PC-9 (cell line): ENCODE measurements around the gene DYNLRB2. TPM values are rescaled to one million over a fixed set of nuclear protein-coding genes. Genes with fewer than 3 reads are reported as not detected.

Experiments used
- BruUV-seq: library from RNA; stranded (reverse); fragments of 400-500 nt; replicated peaks from 2 replicates; lab custom pipeline; 2021; lab: Mats Ljungman, UMichigan
- CTCF ChIA-PET: fragments of 300-600 bp; sonication (Branson Sonifier 250); formaldehyde crosslinking; loops from one replicate; lab custom pipeline; 2022; ENCODE audit warnings: antibody characterized with exemption; lab: Charles Lee
- POLR2A ChIA-PET: fragments of 300-600 bp; sonication (Branson Sonifier 250); formaldehyde crosslinking; loops from one replicate; lab custom pipeline; 2022; ENCODE audit warnings: antibody characterized with exemption; ENCODE audit not compliant: unreplicated experiment; lab: Charles Lee
- DNase-seq, 2 experiments: peaks; one replicate each; pipeline versions ENCODE4 v3.0.0 to v3.0.0-alpha.2; 2015 to 2022; ENCODE audit warnings: mixed read lengths in 1 of 2
- H2AFZ ChIP-seq: fragments of 200-600 bp; sonication (generic); 2 replicates; pipeline ENCODE4 v1.8.1; 2017; ENCODE audit warnings: antibody characterized with exemption
- H3F3A ChIP-seq: fragments of 200-600 bp; sonication (generic); 2 replicates; pipeline ENCODE4 v1.8.1; 2017; ENCODE audit warnings: antibody characterized with exemption, mild to moderate bottlenecking, low read depth; ENCODE audit not compliant: insufficient read depth
- H3K27ac ChIP-seq: fragments of 200-600 bp; sonication (generic); 2 replicates; pipeline ENCODE4 v1.6.1; 2016; ENCODE audit warnings: mixed run types
- H3K27me3 ChIP-seq: fragments of 200-600 bp; sonication (generic); 2 replicates; pipeline ENCODE4 v1.6.1; 2016; ENCODE audit warnings: low read depth, mixed run types; ENCODE audit not compliant: insufficient read depth
- H3K36me3 ChIP-seq: fragments of 200-600 bp; sonication (generic); 2 replicates; pipeline ENCODE4 v1.6.1; 2016; ENCODE audit warnings: low read depth, mixed run types
- H3K4me1 ChIP-seq: fragments of 200-600 bp; sonication (generic); replicated peaks from 2 replicates; pipeline ENCODE4 v1.6.1; 2016; ENCODE audit warnings: mixed run types; ENCODE audit not compliant: insufficient read depth
- H3K4me2 ChIP-seq: fragments of 200-600 bp; sonication (generic); 2 replicates; pipeline ENCODE4 v1.6.1; 2017; ENCODE audit warnings: mixed run types
- H3K4me3 ChIP-seq: fragments of 200-600 bp; sonication (generic); 2 replicates; pipeline ENCODE4 v1.6.1; 2016; ENCODE audit warnings: mixed run types
- H3K79me2 ChIP-seq: fragments of 200-600 bp; sonication (generic); 2 replicates; pipeline ENCODE4 v1.6.1; 2017; ENCODE audit warnings: low read depth, mixed run types
- H3K9me2 ChIP-seq: fragments of 200-600 bp; sonication (generic); 2 replicates; pipeline ENCODE4 v1.8.1; 2017; ENCODE audit warnings: mild to moderate bottlenecking; ENCODE audit not compliant: insufficient read depth
- H3K9me3 ChIP-seq: fragments of 200-600 bp; sonication (generic); 2 replicates; pipeline ENCODE4 v1.8.1; 2016; ENCODE audit warnings: low read depth; ENCODE audit not compliant: insufficient read depth
- H4K20me1 ChIP-seq: fragments of 200-600 bp; sonication (generic); 2 replicates; pipeline ENCODE4 v1.8.1; 2017; ENCODE audit not compliant: insufficient read depth
- CTCF ChIP-seq: fragments of 200-600 bp; sonication (generic); conservative IDR thresholded peaks from 2 replicates; pipeline ENCODE4 v1.6.1; 2017; ENCODE audit warnings: mixed run types, antibody characterized with exemption, mild to moderate bottlenecking, moderate library complexity
- EZH2 ChIP-seq: fragments of 200-600 bp; sonication (generic); IDR thresholded peaks from 2 replicates; pipeline ENCODE4 v1.8.0; 2017; ENCODE audit warnings: antibody characterized with exemption, low read depth
- intact Hi-C: fragments of 100-400 bp; cut with micrococcal nuclease; formaldehyde crosslinking; loops from one replicate; pipeline ENCODE4 v1.10.0; 2022; ENCODE audit not compliant: unreplicated experiment
- total RNA-seq: library from RNA; stranded (reverse); gene quantifications from 2 replicates; pipeline ENCODE4 v1.2.3, GENCODE V29; 2021

Gene DYNLRB2
- total RNA-seq, 1 experiment from 2014 or later: not detected

DNA sequence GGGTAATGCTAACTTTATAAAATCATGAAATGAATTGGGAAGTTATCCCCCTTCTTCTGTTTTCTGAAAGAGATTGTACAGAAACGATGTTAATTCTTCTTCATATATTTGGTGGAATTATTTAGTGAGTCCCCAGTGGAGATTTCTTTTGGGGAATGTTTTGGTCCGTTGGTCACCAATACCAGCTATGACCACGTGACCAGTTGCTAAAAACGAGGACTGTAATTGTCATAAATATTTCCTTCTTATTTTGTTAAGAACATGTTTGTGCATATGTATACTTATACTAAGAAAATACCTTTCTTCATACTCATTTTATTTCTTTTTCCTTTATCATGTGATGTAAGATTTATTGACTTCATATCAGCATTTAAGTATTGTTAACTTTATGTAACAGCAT, 10.3 kb upstream of the DYNLRB2 start:
- Histone ChIP-seq H3K4me2 (no peak overlapping the region), H4K20me1 (no peaks in the 10 kb centered on the region), H3K79me2 (no peaks in the 10 kb centered on the region), H3K9me2 (no peaks in the 10 kb centered on the region), H3K36me3 (no peaks in the 10 kb centered on the region), H3F3A (no peaks in the 10 kb centered on the region), H3K27me3 (no peaks in the 10 kb centered on the region), H3K9me3 (no peaks in the 10 kb centered on the region), H3K4me3 (no peak overlapping the region), H3K4me1 (no peaks in the 10 kb centered on the region), H3K27ac (no peak overlapping the region), H2AFZ (no peak overlapping the region)
- POLR2A ChIA-PET: no interaction called here
- CTCF ChIA-PET: no interaction called here
- no TSS peak for BruUV-seq
- intact Hi-C loops: no loop called here
- TF ChIP-seq CTCF: no peak
- TF ChIP-seq EZH2: no peak
- DNase-seq: no peak

DNA sequence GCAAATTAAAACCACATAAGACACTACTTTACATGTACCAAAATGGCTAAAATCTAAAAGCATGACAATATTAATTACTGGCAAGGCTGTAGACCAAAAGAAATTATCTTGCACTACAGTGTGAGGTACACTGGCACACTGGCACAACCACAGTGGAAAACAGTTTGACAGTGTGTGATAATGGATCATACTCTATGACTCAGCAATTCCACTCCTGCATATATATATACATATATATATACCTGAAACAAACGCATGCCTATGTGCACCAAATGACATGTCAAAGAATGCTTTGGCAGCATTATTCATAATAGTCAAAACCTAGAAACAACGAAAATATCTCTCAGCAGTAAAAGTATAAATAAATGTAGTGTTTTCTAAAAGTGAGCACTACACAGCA, 4.6 kb upstream of the DYNLRB2 start:
- ChIA-PET POLR2A (no interaction called here), CTCF (no interaction called here)
- Histone ChIP-seq H3K27ac (no peak overlapping the region), H3K9me3 (no peaks in the 10 kb centered on the region; the same call in 1 of the 2 replicates), H3K4me2 (no peak overlapping the region), H3K4me3 (no peak overlapping the region), H3K27me3 (peaks cover 4% of the 10 kb centered on the region; the same call in 1 of the 2 replicates), H3F3A (no peaks in the 10 kb centered on the region), H3K9me2 (no peaks in the 10 kb centered on the region), H4K20me1 (no peaks in the 10 kb centered on the region), H3K4me1 (no peaks in the 10 kb centered on the region), H3K79me2 (no peaks in the 10 kb centered on the region), H2AFZ (no peak overlapping the region), H3K36me3 (no peaks in the 10 kb centered on the region)
- intact Hi-C loops: no loop called here
- no peak for DNase-seq
- BruUV-seq: no TSS peak
- TF ChIP-seq CTCF (no peak), EZH2 (no peak)

GRCh38 chr16:80541306-80541694, 507 bp downstream of the DYNLRB2 start:
- CTCF ChIA-PET: no interaction called here
- Histone ChIP-seq H3K4me1 (no peaks in the 10 kb centered on the region), H3K4me2 (no peak overlapping the region), H3F3A (no peaks in the 10 kb centered on the region), H3K4me3 (no peak overlapping the region), H3K27ac (no peak overlapping the region), H2AFZ (no peak overlapping the region), H3K9me2 (no peaks in the 10 kb centered on the region), H3K79me2 (no peaks in the 10 kb centered on the region), H3K27me3 (peaks cover 23% of the 10 kb centered on the region; the same call in 1 of the 2 replicates), H3K9me3 (no peaks in the 10 kb centered on the region; the same call in 1 of the 2 replicates), H4K20me1 (no peaks in the 10 kb centered on the region), H3K36me3 (no peaks in the 10 kb centered on the region)
- intact Hi-C loops: no loop called here
- no peak for DNase-seq
- POLR2A ChIA-PET: no interaction called here
- no TSS peak for BruUV-seq
- TF ChIP-seq EZH2 (no peak), CTCF (no peak)
